HG03342 (cell line): ENCODE data around the gene SNAPIN.

ENCODE experiments used
- ATAC-seq: cut with Tn5 transposase; IDR thresholded peaks from one replicate; pipeline ENCODE4 v1.9.1; 2021; ENCODE audit warnings: mild to moderate bottlenecking, moderate library complexity; ENCODE audit not compliant: unreplicated experiment

The SNAPIN gene, protein sequence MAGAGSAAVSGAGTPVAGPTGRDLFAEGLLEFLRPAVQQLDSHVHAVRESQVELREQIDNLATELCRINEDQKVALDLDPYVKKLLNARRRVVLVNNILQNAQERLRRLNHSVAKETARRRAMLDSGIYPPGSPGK

GRCh38 chr1:153658400-153659174, at the start of gene SNAPIN:
Gene SNAPIN, plus strand, starts transcription at chr1:153658703. Its CDS starts 41 bp downstream, at chr1:153658744.
- peak; percentile 77 for ATAC-seq

DNA sequence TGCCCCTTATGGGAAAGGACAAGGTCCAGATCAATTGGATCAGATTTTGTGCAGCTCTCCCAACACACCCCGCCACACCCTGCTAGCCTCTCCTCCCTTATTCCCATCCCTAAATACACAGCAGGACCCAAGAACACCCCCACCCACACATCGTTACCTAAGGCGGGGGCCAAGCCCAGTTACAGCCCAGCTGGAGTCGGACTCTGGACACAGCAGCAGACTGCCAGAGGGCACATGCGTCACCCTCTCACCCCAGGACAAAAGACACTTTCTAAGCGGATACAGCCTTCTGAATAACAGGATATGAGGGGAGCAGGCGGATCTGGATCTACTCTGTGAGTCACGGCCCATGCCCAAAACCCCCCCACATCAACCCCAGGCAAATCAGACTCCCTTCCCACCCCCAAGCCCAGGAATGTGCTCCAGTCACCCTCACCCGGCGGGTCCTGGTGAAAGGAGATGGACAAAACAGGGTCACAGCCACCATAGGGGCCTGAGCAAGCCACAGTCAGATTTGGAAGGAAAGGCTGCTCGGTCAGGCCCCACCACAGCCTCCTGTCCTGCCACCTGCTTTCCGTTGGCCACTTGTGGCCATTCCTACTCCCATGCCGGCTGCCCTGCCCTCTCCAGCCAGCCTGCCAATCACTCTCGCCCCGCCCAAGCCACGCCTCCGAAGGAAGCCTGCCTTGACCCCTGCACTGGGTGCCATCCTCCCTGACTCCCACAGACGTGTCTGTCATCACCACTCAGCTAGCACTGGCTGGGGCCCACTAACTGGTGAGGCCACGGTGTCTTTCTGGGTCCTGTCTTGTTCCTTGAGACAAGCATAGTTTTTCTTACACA, 49.5 kb upstream of the SNAPIN start:
- no peak for ATAC-seq

GRCh38 chr1:153609585-153609907, 49.0 kb upstream of the SNAPIN start:
- ATAC-seq, result no peak

DNA sequence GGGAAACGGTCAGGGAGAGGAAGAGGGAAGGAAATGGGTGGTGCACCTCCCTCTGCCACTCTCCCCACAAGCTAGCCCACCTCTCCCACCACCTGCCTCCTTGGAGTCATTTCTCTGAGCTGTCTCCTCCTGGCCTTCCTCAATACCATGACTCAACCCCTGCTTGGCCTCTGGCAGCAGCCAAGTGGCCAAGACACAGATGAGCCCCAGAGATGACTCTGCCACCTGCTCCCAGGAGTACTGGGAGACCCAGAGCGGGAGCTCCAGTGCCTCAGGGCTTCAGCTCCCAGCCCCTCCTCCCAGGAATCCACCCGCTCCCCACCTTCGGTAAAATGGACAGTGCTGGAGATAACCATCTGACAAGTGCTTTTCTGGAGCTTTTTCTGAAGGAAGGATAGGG, 48.2 kb upstream of the SNAPIN start:
- no peak for ATAC-seq

- ATAC-seq, result no peak
These were observed 47.6 kb upstream of the SNAPIN start for GRCh38 chr1:153610811-153611301.

DNA sequence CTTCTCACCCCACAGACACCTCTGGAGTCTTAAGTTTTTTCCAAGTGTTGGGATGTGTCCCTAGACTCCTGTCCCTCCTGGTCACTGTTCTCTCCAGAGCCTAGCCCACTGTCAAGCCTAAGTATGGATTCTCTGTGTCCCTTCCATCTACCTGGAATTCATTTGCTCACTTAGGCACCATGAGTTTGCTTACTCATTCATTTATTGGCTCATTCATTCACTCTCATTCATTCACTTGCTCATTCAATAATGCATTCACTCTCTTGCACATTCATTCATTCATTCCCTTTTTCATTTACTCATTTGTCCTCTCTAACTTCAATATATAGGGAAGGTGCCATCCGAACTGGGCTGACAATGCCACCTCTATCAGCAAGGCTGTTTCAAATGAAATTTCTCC, 47.1 kb upstream of the SNAPIN start:
- no peak for ATAC-seq

DNA sequence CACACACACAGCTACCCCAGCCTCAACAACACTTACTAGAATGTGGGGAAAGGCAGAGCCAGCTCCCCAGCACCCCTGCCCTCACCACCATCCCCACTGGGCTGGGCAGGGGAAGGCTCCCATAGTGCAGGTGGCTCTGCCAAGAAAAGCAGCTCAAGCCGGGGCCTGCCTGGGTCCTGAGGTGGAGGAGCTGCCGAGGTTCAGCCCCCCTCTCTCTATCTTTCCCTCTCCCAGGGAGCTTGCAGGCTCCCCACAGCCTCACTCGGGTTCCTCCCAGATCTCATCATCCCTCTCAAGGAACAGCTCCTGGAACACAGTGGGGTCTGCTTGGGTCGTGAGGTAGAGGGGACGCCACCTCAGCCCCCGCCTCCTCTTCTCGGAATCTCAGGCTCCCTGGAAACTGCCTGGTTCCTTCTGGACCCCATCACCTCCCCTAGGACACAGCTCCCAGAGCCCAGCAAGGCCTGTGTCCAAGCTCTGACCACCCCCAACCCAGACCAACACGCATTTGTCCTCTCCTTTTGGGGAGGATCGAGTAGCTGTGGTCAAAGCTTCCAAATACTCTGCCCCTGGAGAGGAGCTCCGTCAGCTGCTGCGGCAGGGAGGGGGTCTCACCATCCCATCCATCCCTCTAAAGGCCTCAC, 46.3 kb upstream of the SNAPIN start:
- ATAC-seq, result no peak

GRCh38 chr1:153612755-153613331, 45.7 kb upstream of the SNAPIN start, which contains the start of gene S100A16:
Gene S100A16, minus strand, starts transcription at chr1:153613137. Its CDS starts 4,986 bp downstream, at chr1:153608151.
- no peak for ATAC-seq

- no peak for ATAC-seq
These were observed 45.1 kb upstream of the SNAPIN start for GRCh38 chr1:153613406-153613805.

GRCh38 chr1:153614189-153614900, 44.2 kb upstream of the SNAPIN start:
- no peak for ATAC-seq

DNA sequence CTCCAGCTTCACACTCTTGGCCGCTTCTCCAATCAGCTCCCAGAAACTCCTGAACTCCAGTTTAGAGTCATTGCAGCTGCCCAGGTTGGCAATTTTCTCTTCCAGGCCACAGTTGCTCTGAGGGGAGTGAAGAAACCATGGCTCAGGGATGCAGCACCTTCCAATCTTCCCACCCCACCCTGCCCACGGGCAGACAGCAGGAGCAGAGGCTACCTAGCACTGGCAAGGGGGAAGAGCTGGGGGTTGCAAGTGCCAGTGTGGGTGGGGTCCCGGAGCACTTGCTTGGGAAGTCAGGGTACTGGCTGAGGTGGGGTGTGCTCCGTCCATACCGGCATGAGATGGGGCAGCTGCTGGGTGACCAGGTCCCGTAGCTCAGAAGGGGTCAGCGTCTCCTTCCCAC, 43.6 kb upstream of the SNAPIN start:
- ATAC-seq, result no peak

- ATAC-seq, result no peak
These were observed 43.1 kb upstream of the SNAPIN start for GRCh38 chr1:153615406-153615805.

DNA sequence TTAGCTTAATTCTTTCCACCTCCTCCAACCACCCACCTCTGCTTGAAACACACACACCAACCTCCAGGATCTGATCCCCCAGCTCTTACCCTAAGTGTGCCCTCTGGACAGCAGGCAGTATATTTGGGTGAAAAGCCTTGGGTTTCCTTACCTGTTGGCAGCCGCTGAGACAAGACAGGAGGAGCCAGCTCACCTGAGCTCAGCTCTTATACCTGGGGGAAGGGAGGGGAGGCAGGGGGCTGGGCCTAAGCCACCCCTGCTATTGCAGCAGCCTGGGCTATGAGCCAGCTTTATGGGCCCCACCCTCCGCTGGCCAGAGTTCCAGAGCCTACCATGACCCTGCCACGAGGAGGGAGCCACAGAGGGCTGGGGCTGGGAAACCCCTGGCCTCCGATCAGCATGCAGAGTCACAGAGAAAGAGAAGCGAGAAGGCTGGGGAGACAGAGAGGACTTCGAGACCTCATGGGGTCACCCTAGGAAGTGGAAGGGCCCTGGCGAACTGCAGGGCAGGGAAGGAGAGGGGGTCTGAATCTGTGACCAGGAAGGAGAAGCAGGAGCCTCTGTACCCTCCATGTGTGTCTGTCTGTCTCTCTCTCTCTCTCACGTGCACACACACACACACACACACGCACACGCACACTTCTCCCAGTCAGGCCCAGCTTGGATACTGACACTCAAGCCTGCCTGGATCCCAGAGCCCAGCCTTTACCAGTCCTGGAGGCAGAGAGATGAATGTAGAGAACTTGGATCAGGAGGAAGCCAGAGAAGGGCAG, 42.2 kb upstream of the SNAPIN start, which contains the start of gene S100A14:
Gene S100A14 (minus strand): TSS at position 182 of the 773 bp plus-strand sequence. CDS start 467 bp downstream, outside the sequence.
- no peak for ATAC-seq

DNA sequence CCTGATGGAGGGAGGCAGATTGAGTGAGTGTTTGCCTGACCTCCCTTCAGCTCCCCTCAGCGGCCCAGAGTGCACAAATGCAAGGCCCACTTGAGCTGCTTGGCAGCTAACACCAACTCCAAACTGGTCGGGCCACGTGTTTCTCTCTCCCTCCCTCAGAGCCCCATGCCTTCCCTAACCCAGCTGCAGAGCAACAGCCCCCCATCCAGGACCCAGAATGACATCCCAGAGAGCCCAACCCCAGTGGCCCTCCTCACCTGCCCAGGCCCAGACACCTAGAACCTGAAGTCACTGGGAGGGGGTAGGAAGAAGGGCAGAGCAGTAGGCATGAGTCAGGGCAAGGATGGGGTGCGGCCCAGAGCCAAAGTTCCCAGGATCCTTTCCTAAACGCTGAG, 41.6 kb upstream of the SNAPIN start:
- ATAC-seq, result no peak

DNA sequence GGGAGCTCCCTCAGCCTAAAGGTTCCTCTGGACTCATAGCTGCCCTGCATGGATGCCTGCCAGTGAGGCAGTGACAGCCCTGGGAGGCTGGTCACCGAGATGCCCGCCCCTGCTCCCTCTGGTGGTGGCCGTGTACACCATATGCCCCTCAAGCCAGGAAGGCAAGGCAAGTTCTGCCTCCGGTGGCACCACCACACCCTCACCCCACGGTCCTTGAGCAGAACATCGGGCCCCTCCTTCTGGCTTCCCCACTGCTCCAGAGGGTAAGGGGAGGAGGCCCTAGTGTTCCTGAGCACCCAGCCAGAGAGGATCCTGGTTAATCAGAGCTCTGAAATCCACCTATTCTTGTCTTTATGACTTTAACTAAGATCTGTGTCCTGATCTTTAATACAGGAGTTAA, 40.8 kb upstream of the SNAPIN start:
- peak; percentile 68 for ATAC-seq

GRCh38 chr1:153619171-153619570, 39.3 kb upstream of the SNAPIN start:
- ATAC-seq, result no peak

DNA sequence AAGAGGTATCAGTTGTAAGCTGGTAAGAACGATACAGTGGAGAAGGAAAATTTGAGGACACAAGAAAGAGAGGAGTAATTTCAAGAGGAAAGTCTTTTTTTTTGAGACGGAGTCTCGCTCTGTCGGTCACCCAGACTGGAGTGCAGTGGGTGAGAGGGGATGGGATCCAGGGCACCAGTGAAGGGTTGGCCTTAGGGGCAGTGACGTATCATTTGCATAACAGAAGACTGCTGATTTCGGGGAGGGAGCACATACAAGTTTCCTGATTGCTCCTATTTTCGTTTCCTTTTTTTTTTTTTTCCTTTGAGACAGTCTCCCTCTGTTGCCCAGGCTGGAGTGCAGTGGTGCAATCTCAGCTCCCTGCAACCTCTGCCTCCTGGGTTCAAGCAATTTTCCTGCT, 35.4 kb upstream of the SNAPIN start:
- no peak for ATAC-seq

GRCh38 chr1:153624965-153625611, 33.4 kb upstream of the SNAPIN start:
- ATAC-seq, result no peak

- no peak for ATAC-seq
These were observed 32.0 kb upstream of the SNAPIN start for GRCh38 chr1:153626477-153626903.
